Stimulated activated CD4-positive, alpha-beta T cell treated with anti-CD3 and anti-CD28 coated beads, Interleukin-2, amount 100 ng/mL, for 48 hours (primary cell): ENCODE data around the gene HTRA1.

ENCODE experiments used
- DNase-seq, 2 donors: peaks; one replicate each; pipeline ENCODE4 v3.0.0-alpha.2; 2020

HTRA1 gene

GRCh38 chr10:122521011-122521410, 59.7 kb downstream of the HTRA1 start:
- DNase-seq: no peak

- DNase-seq: no peak
These were observed 63.5 kb downstream of the HTRA1 start for GRCh38 chr10:122524811-122525210.

DNA sequence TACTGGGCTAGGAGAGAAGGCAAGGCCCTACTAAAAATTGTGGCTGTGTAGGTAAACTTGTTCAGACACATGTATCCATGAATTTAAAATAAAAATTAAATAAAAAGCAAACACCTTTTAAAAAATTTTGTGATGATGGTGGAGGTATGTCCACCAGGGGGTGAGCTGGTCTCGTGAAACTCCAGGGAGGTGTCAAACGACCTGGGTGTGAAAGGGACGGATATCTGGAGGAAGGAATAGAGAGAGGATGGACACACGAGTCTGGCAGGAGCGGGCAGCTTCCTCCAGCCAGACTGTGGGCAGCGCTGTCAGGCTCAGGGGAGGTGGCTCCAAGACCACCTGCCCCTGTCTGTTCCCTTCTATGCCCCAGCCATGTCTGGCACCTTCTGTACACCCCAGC, 64.4 kb downstream of the HTRA1 start:
- DNase-seq: peak in 1 of 2 donors; percentile 13

DNA sequence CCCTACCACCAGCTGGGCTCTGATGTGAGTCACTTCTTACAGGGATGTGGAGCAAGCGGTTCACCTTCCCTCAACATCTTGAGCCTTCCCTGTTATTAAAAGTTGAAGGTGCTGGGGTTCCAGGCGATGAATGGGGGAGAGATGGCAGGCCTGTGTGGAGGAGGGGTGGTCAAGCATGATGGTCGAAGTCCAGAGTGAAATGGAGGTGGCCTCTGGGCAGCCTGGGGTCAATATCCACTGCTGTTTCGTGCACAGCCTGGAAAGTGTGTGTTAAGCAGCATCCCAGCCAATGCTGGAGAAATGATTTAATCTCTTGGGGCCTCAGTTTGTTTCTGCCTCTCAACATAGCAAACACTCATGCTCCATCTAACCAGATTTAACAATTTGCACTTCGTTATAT, 65.5 kb downstream of the HTRA1 start:
- DNase-seq: no peak

- no peak for DNase-seq
These were observed 68.8 kb downstream of the HTRA1 start for GRCh38 chr10:122530177-122530576.

- no peak for DNase-seq
These were observed 69.9 kb downstream of the HTRA1 start for GRCh38 chr10:122531261-122531660.

GRCh38 chr10:122531939-122532338, 70.6 kb downstream of the HTRA1 start:
- no peak for DNase-seq

GRCh38 chr10:122532601-122533296, 71.4 kb downstream of the HTRA1 start:
- no peak for DNase-seq

GRCh38 chr10:122537545-122537944, 76.2 kb downstream of the HTRA1 start:
- no peak for DNase-seq

DNA sequence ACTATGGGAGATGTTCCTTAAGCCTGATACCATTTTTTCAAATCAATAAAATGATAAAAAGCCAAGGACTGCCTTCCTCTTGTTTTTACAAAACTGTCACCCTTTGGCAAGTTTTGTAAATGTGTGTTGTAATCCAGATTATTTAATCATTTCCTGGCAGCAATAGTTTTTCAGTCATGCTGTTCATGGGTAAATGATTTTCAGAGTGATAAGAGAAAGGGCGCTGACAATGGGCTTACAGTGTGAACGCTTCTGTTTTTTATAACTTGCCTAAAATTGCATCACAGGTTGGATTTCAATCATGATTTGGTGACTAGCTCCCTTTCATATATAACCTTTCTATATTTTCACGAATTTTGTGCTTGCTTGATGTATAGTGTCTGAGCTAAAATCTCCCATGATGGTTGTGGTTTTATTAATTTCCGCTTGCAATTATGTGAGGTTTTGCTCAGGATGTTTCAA, 80.2 kb downstream of the HTRA1 start:
- no peak for DNase-seq

DNA sequence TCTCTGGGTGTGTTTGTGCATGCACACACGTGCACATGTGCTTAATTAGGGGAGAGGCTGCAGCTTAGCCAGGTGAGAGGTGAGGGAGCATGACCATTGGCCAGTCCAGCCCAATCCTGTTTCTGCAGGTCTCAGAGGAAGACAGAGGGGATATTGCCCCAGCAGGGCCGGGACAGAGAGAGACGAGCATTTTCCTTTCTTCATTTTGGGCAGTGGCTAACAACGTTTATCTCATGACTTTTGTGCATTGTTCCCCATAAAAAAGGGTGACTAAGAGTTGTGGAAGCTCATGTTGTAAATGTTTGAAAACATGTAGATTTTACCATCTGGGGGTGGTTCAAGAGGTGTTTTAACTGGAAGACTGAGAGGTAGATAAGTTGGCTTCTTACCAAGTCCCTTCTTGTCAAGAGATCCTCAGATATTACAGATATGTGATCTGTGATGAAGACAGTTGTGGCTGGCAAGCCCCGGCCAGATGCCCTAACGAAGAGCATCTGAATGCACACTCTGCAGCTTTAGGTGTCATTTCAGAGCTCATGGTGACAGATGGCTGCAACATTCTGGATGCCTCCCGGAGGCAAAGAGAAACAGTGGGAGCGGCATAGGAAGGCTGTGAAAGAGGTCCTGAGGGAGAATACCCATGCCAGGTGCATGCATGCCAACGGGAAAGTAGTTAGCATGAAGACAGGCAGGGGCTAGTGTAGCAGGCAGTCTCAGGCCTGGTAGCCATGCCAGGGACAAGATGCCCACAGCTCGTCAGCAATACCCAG, 82.5 kb downstream of the HTRA1 start:
- DNase-seq: no peak

- no peak for DNase-seq
These were observed 83.1 kb downstream of the HTRA1 start for GRCh38 chr10:122544493-122544892.

DNA sequence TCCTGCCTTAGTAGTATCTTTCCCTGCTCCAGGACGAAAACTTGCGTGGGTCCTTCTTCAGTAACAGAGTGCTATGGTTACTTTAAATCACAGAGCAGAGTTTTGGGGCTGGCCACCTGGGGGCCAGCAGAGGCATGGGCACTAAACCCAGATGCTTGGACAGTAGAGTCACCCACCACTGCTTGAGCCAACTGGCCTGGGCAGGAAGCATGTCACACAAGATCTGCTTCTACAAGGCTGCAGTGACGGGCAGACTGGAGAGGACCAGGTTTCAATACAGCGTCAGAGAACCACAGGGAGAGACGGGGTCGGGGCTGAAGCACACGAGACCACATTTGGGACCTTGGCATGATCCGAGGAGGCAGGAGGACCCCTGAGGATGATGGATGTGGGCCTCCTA, 84.9 kb downstream of the HTRA1 start:
- no peak for DNase-seq

DNA sequence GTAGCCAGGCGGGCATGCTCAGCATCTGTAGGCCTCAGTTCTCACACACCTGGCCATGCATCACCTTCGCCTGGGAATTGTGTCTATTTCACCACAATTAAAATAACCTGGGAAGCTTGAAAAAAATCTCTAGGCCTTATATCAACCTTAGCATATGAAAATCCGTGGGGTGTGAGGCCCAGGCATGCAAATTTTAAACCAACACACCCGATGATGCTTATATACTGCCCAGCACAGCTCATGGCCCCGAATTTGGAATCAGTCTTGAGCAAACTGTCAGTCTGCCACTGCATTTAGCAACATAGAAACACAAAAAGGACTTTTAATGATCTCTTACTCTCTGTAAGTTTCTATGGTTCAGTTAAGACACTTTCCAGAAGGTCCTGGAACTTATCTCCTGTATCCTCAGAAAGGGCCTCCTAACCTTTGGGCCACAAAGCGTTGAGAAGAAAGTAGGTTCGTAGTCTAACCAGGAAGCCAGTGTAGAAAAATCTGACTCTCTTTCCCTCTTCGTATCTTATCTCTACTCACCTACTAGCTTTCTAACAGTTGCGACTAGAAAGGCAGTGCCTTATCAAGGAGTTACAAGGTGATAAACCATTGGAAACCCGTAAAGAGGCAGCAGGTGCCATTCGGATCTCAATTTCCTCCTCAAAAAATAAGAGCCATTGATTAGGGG, 87.2 kb downstream of the HTRA1 start:
- DNase-seq: no peak

GRCh38 chr10:122549636-122550035, 88.3 kb downstream of the HTRA1 start:
- DNase-seq: no peak

DNA sequence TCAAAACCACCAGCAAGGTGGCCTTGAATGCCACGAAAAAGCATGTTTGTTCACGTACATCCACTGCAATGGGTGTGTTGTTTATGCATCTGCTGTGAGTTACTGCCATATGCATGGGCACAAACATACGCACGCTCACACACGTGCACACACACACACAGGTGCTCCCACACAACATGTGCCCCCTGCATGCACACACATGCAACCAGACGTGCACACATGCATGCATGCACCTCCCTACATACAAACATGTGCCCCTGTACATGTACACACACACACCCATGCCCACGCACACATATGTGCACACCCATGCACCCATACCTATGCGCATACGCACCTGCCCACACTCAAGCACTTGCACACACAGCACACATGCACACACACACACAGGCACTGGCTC, 89.1 kb downstream of the HTRA1 start:
- no peak for DNase-seq

GRCh38 chr10:122550983-122551382, 89.6 kb downstream of the HTRA1 start:
- DNase-seq: no peak

DNA sequence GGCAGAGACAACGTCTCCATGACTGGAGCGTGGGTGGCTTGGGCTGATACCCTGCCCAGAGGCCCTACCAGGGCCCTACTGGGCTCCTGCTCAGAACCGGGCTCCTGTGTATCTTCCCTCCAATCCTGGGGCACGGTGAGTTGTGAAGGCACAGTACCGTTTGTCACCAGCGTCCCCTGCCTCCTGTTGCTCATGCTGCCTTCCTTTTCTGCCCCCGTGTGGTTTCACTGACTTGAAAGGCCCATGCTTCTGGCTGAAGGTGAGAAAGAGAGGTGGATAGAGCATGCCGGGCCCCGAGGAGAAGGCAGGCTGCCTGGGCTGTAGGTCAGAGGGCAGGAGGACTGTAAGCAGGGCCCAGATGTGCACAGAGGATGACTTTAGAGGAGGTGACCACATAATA, 90.1 kb downstream of the HTRA1 start:
- DNase-seq: peak; percentile 10 to 31

DNA sequence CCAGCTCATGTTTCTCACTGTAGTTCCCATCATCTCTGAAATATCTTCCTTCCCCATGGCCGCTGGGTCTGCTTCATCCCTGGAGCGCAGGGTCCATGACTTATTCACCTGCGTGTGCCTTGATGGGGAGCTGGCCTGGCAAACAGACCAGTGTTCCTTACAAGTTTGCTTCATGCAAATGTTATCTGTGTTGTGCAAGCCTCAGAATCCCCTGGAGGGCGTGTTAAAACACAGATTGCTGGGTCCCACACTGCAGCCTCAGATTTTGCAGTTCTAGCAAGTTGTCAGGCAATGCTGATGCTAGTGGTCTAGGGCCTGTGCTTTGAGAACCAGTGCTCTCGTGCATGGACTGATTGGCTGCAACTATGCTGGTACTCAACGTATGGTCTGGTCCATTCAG, 92.0 kb downstream of the HTRA1 start:
- DNase-seq: no peak

DNA sequence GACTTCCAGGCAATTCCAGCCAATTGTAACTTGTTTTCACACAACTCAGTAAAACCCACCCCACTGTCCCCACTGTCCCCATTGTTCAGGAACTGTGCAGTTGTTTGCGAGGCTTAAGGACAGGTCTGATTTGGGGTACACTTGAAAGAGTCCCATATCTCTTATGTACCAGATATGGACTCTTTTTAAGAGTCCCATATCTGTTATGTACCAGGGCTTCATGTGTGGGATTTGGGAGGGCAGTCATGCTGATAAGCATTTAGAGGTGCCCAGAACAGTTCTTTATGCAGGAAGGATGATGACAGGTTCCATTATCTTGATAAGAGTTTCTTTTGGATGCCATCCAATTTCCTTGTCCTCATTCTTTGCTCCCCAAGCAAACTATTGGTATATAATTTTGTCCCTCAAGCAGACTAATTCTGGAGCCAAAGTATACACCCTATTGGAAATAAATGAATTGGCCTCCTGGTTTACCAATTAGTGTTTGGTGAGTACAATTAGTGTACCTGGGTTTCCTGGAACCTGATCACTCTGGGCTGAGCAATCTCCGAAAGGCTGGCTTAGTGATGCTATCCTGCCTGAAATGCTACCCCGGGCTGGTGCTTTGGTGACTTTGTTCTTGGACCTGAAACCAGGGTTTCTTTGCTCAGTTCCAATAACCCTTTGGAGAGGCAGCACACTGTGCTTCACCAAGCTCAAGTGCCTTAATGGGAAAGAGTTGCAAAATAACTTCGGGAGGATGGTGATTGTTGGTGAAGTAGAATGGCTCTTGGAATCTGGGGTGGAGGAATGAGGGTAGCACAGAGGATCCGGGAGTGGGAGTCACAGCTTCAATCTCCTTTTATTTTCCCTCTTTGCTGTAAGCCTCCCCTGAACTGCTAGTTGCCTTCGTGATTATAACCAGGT, 93.0 kb downstream of the HTRA1 start:
- DNase-seq: no peak

DNA sequence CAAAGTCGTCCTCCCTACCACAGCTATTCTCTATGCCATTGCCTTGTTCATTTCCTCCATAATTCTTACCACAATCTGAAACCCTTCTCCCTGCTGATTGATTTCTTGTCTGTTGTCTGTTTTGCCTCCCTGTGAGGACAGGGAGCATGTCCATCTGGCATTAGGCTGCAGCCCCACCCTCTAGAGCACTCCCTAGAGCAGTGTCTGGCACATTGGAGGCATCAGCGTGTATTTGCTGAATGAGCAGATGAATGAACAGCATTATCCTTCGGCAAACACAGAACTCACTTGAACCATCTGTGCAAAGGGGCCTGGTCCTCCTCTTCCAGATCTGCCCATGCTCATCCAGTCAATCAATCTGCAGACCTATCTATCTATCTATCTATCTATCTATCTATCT, 94.1 kb downstream of the HTRA1 start:
- no peak for DNase-seq

- DNase-seq: no peak
These were observed 96.2 kb downstream of the HTRA1 start for GRCh38 chr10:122557516-122557915.

DNA sequence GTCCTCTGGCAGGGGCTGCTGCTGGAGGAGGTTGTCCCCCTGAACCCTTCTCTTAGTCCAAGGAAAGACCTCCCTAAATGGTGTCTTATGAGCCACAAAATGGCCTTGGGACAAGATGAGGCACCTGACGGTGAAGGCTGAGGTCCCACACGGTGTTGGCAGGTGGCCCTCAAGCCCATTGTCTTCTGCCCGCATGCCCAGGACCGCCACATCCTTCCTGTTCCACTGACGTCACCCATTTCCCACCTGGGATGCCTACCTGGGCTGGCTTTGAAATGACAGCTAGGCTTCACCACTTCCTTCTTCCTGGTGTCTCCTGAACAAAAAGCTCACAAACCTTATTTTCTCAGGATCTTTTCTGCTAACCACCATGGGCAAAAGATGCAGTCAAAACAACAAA, 97.1 kb downstream of the HTRA1 start:
- DNase-seq: no peak
